NCI-H1694 (cell line): ENCODE measurements around the gene VGLL4.
"Not testable (repeated sequence)": the region's sequence is repeated elsewhere in the genome, so short reads cannot be mapped to it uniquely, and the experiment has no call there.

Source experiments
- DNase-seq: peaks from one replicate; lab custom pipeline; 2025; lab: John Stamatoyannopoulos, UW

The VGLL4 gene, protein sequence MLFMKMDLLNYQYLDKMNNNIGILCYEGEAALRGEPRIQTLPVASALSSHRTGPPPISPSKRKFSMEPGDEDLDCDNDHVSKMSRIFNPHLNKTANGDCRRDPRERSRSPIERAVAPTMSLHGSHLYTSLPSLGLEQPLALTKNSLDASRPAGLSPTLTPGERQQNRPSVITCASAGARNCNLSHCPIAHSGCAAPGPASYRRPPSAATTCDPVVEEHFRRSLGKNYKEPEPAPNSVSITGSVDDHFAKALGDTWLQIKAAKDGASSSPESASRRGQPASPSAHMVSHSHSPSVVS

DNA sequence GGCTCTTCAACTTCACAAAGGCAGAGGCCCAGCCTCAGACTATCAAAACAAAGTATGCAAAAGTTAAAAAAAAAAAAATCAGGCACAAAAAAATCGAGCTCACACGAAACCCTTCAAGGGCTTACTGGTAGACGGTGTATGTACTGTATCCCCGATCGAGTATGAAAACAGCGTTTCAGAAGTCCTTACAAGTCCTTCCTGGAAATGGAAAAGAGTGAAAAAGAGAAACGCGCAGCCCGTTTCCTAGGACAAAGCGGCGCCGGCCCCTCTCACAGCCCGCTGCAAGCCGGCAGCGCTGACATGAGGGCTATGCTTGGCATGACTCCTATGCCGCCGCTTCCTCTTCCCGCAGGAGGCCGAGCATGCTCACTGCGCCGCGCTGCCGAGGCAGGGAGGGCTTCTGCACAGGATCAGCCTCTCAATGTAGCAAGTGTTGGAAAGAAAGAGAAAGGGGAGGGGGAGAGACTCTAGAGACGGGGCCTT is at the start of gene VGLL4:
TSS of gene VGLL4 (minus strand) at position 311 of the 483 bp plus-strand sequence. CDS start 397 bp downstream, outside the sequence.
- peak; percentile 29 for DNase-seq

DNA sequence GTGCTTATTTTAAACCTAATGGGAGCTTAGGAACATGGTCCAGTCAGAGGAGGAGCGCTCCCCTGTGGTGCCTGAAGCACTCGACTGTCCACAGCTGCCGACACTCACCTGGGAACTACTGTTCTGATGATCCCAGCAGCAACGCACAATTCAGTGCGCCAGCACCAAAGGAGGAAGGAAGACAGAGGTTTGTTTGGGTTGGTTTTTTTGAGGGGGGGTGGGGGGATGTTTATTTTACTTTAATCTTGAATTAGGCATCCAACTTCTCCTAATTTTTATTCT is 48.8 kb upstream of the VGLL4 start:
- no peak for DNase-seq

DNA sequence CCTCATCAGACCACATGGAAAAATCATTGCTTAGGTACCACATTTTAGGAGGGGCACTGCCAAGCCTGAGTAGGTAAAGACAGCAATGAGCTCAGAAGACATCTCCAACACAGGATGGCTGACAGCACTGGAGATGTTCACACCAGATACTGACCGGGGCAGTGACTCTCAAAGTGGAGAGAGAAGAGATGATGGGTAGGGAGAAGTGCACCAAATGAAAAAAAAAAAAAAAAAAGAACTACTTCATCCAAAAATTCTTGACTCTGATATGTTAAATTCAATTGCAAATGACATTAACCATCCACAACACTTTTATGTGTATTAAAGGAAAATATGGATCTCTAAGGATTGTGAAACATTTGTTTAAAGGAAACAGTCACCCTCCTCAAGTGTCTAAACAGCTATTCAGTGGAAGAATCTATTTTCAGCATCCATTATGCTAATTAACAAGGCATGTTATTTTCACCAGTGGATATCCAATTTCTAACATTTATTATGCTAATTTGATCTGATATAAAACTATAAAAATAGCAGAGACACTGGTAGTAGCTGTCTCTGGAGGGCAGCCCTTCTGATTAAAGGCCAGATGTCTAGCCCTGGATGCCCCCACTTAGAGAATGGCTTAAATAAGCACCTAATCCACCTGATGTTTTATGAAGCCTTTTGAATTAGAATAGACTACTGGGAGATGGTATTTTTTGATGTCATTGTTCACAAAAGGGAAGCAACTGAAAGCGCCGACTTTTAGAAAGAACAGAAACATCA is 48.2 kb upstream of the VGLL4 start:
- DNase-seq, result no peak

DNA sequence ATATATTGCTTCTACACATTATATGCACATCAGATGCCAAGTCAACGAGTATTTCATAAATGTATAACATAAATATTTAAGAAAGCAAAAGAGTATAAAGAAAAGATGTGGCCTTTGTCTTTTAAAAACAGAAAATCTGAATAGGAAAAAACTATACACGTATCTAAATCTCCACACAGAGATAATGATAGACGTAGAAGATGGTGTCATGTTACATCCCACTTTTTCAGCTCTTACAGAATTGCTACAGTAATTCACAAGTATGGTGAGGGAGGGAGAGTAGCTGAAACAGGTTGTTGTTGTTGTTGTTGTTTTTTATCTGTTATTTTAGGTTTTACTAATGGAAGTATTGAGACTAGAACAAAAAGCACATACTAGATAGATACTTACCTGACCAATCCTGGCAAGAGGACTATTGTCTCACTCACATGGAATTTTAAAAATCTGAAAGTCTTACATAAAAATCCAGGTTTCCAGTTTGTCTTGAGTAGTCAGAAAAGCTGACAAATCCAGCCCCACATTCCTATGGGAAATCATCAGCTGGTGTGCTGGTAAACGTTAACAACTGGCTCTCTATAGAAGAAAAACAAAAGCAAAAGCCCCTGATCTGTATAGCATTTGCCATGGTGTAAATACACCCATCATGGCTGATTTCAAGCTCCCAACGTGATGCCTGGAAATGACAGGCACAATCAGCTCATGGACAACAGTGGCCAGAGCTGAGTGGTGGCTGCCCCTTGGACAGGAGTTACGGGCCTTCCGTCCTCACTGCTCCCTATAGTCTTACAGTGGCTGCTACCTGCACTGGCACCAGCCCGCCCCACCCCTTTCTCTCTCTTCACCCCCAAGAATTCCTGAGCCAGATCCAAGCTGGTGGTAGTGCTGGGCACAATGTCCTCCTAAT is 47.4 kb upstream of the VGLL4 start:
- DNase-seq, result no peak

DNA sequence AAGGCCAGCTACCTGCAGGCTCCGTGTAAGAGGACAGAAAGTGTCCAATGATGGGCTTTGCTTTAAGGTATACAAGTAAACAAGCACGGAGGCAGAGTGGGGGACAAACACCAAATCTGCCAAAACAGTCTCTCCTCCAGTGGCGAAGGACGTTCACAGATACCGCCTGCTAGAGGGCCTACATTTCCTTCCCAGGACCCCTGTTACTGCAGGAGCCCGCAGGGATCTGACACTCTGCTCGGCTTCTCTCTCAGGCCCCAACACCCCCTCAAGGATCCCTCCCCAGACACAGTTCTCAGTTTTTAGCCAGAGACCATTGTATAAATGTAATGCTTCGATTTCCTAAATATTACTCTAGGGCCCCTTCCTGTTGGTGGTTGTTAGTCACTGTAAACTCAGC is 46.0 kb upstream of the VGLL4 start:
- no peak for DNase-seq

DNA sequence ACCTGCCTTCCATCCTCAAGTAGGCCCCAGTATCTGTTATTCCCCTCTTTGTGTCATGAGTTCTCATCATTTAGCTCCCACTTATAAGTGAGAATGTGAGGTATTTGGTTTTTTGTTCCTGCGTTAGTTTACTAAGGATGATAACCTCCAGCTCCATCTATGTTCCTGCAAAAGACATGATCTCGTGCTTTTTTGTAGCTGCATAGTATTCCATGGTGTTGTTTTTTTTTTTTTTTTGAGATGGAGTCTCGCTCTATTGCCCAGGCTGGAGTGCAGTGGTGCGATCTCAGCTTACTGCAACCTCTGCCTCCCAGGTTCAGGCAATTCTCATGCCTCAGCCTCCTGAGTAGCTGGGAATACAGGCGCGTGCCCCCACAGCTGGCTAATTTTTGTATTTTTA is 41.3 kb upstream of the VGLL4 start:
- not testable (repeated sequence) for DNase-seq

DNA sequence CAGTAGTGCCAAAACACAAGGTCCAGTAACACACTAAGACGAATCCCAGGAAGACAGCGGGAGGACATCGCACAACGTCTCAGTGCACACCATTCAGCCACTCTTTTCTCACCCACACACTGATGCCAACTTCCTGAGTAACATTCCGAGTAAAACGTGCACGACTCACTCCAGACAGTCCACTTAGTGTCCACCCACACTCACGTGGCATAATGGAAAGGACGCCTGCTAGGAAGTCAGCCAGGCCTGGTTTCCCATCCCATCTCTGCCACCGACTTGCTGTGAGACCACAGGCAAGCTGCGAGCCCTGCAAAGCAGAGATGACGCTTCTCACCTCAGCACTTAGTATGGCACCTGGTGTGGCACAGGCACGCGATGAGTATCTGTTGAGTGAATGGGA is 36.8 kb upstream of the VGLL4 start:
- DNase-seq, result no peak

DNA sequence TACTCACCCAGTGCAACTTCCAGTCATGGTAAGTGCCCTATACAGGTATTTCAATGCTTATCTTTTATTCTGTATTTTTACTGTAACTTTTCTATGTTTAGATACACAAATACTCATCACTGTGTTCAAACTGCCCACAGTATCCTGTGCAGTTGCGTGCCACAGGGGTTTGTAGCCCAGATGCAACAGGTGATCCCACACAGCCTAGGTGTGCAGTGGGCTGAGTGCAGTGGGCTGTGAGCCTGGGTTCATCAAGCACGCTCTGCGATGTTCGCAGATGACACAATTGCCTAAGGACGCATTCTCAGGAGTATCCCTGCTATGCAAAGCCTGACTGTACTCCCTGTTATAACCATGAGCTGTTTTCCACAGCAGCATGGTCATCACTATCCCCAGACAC is 36.2 kb upstream of the VGLL4 start:
- no peak for DNase-seq

DNA sequence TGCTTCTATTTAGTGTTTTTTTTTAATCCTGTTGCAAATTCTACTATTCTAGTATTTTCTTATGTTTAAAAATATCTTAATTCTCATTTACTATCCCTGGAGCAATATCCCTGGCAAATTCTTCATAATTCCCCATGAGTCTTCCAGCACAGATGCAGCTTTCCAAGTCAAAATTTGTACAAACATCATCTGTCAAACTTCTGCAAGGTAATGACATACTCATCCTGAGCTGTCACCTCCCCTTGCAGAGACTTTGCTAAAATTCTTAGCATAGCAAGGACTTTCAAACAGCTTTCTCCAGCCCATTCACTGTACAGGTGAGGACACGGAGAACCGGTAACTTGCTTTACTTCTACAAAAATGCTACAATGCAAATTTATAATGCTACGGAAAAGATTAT is 28.6 kb upstream of the VGLL4 start:
- no peak for DNase-seq

DNA sequence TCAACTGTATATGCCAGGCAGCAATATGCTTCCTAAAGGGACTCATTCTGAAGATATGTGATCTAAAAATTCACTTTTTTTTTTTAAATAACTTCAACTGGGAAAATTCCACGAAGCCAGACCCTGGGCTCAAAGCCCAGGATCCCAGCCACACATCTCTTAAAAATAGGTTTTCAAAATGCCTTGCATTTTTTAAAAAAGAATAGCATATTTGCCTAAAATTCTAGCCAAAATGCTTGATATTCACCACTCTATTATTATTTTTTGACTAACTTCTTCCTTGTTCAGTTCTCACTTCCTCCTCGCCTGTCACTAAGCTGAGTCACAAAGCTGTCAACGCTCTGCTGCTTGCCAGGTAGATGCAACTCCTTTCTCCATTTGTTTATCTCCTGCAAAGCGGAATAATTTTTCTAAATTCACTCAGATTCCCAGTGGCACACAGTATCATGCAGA is 28.0 kb upstream of the VGLL4 start:
- no peak for DNase-seq

DNA sequence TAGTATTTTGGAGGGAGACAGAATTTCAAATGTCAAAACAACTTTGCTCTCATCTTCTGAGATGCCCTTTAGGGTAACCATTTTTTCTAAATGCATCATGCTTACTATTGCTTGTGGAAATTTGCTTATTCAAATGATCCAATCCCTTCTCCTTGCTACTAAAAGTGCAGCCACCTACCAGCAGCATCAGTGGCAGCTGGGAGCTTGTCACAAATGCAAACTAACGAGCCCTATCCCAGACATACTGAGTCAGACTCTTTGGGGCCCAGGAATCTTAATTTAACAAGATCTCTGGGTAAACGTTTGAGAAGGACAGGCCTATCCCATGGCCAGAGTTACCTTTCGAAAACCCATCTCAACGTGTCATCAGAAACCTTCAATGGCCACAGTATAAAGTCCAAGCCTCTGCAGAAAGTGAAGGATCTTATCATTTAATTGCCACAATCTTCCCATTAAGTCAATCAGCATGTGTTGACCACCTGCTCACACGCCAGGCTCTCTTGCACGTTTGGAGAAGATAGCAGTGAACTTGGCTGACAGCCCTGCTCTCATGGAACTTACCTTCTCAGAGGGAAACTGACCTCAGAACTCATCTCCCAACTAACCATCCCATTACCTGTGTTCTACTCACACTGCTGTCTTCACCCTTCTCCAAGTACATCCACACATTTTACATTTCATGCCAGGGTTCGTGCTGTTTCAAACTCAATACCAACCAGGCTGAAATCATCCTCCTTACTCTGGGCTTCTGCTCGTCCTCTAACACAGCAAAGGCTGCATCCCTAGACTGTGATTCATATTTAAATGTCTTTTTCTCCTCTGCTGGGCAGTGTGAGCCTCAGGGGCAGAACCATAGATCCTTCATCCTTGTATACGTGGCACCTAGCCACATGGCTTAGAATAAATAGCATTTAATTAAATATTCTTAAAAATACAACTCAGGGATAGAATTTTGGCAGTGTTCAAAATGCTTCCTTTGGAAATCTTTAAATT is 24.8 kb upstream of the VGLL4 start:
- DNase-seq, result no peak

DNA sequence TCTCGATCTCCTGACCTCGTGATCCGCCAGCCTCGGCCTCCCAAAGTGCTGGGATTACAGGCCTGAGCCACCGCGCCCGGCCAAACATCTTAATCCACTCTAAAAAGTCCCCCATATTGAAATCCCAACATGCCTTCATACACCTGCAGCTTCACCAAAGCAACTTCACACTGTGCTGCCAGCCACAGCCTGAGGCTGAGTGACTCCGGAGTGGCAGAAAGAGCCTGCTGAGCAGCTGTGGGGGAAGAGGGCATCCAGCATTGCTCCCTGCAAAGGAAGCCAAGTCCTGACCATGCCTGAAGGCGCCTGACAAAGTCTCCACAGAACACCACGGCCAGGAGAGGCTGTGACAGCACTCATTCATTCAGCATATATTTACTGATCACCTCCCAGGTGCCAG is 21.6 kb upstream of the VGLL4 start:
- DNase-seq, result no peak

DNA sequence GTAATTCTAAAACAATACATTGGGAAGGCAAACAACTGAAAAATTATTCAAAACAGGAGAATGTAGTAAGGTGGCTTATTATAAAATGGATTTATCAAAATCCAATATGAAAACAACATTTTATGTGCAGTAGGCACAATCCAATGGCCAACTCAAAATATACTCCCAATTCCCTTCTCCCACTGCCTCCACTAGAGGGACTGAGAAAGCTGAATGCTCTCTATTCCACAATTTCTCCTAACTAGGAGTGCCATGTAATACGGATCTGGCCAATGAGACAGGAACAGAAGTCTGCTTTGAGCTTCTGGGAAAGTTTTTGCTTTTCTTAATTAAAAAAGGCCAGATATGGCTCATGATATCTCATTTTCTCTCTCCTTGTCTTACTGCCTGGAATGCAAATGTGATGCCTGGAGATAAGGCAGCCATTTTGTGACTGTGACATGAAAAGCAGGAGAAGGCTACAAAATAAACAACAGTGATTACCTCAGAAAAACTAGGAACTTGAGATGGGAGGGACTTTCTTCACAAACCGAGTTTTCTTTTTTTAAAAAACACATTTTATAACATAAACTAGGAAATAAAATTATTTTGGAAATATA is 18.8 kb upstream of the VGLL4 start:
- no peak for DNase-seq

DNA sequence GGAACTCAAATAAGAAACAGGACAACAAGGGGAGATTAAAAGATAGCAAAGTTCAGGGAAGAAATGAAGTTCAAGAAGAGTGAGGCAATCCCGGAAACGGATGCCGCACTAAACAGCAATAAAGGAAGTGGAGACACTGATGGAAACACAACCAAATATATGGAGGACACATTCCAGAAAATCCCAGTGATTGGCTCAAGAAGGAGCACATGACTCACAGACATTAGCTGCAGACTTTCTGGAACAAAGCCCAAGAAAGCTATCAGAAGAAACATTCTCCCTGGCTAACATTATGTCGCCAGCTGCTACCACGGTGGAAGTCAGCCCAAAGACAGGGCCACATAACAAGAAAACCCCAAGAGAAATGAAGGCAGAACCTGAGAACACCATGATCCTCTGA is 18.1 kb upstream of the VGLL4 start:
- no peak for DNase-seq

DNA sequence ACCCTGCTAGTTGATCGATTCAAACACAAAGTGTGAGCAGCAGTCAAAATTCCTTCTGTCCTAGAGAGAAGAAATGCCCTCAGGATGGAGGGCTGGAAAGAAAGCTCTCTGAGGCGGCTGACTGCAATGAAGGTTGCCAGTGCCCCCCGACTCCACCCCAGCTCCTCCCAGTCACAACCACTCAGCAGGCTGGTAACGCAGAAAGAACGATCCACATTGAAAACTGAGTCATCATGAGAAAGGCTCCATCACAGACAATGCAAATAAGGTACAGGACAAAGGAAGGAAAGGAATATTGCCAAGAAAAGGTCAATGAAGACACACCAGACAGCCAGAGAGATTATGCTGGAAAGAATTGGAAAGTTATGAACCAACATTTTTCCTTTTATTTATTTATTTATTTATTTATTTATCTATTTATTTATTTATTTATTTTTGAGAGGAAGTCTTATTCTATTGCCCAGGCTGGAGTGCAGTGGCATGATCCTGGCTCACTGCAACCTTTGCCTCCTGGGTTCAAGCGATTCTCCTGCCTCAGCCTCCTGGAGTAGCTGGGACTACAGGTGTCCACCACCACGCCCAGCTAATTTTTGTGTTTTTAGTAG is 17.4 kb upstream of the VGLL4 start:
- DNase-seq, result no peak

DNA sequence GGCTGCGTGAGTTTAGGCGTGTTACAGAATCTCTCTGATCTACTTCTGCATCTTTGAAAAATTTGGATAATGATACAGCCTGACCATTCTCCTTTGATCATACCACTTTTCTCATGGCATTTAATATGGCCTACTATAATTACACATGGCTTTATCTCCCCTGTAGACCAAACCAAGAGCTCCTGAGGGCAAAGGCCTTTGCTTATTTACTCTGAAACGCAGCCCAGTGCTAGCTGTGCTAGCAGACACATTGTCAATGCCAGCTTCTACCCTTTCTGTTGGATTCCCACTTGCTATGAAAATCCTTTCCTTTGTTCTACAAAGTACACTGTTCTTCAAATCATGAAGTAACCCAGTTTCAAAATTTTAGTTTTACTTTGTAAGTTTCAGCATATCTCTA is 16.5 kb upstream of the VGLL4 start:
- DNase-seq, result no peak

DNA sequence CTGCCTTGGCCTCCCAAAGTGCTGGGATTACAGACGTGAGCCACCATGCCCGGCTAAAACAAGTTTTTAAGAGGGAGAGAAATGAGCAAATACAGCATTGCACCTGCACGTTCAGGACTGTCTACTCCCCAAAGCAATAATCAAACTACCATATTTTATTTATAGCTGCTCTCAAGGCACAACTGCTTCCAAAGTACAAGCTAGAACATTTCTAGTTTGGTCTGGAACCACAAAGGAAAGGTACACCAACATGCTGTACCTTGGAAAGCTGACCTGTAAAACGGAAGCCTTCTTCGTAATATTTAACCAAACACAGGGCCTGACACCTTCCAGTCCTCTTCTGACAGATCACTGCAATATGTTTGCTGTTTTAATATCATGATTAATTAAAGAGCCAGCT is 14.5 kb upstream of the VGLL4 start:
- DNase-seq, result no peak

DNA sequence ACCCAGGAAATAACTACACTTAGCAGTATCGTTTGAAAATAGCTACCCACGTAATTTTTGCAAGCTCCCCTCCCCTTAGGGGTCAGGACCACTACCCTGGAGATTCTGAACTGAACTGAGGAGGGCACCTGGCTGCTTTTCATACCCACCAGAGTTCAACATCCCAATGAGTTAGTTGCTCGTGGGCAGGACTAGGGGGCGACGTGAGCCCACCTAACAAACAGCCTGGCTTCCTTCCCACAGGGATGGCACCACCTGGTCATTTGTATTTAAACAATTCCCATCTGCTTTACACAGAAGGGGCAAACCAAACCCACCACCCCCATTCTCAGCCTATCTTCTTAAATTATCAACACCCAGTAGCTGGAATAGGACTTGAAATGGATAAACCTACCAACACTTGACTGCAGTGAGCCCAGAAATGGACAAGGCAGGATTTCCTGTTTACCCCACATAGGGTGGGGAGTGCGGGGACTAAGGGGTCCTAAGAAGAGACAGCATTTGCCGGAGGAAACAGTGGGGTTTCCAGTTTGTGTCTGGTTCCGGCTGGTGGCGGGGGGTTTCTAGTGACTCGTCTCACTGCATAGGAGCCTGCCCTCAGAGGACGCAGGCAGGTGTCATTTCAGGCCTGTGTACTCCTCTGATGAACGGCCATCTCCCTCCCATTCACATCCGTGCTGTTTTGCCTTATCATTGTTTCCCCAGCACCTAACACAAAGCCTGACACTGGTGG is 11.6 kb upstream of the VGLL4 start:
- DNase-seq, result no peak

DNA sequence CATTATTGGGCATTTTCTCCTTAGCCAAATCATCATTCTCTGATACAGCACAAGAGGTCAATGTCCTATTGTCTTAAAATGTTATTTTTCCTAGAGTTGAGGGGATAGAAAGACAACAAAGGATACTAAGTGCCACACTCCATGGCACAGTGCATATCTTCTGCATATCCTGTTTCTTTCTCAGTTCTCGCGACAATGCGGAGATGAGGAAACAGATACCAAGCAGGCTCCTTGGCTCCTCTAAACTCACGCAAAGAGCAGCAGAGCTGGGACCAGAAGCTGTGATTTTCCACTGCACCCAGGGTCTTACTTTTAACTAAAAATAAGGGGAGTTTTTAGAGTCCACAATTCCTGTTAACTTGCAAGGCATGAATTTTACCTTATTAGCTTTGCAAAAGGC is 10.5 kb upstream of the VGLL4 start:
- no peak for DNase-seq
